ENCODE results near the gene NIN. TPM values are rescaled to one million over a fixed set of nuclear protein-coding genes. Genes with fewer than 3 reads are reported as not detected.

NIN gene
- total RNA-seq, 1 donor from 2014 or later, result 46.9 TPM

GRCh38 chr14:50758305-50758704, 72.7 kb downstream of the NIN start:
- Mint-ChIP-seq H3K36me3 (ENCODE audit: low read depth) (peaks cover 30% of the 10 kb centered on the region), H3K9me3 (ENCODE audit: low read depth) (no peaks in the 10 kb centered on the region), H3K27me3 (ENCODE audit: low read depth) (no peaks in the 10 kb centered on the region), H3K27ac (ENCODE audit: unreplicated experiment) (no peak overlapping the region), H3K4me1 (ENCODE audit: low read depth) (peaks cover 17% of the 10 kb centered on the region), H3K4me3 (ENCODE audit: unreplicated experiment) (no peak overlapping the region)
- TF ChIP-seq CTCF (IDR thresholded peaks at IDR 0.05), result no peak
- DNase-seq (ENCODE audit: low spot score), result no peak

- H3K4me1 Mint-ChIP-seq (ENCODE audit: low read depth), result peaks cover 11% of the 10 kb centered on the region
- TF ChIP-seq CTCF (IDR thresholded peaks at IDR 0.05), result no peak
- no peak overlapping the region for H3K4me3 Mint-ChIP-seq (ENCODE audit: unreplicated experiment)
- H3K27ac Mint-ChIP-seq (ENCODE audit: unreplicated experiment), result no peak overlapping the region
- peaks cover 32% of the 10 kb centered on the region for H3K36me3 Mint-ChIP-seq (ENCODE audit: low read depth)
- DNase-seq (ENCODE audit: low spot score), result no peak
- H3K9me3 Mint-ChIP-seq (ENCODE audit: low read depth), result no peaks in the 10 kb centered on the region
- no peaks in the 10 kb centered on the region for H3K27me3 Mint-ChIP-seq (ENCODE audit: low read depth)
Measured at GRCh38 chr14:50757702-50758101, 73.3 kb downstream of the NIN start.

- peaks cover 6% of the 10 kb centered on the region for H3K4me1 Mint-ChIP-seq (ENCODE audit: low read depth)
Measured at GRCh38 chr14:50756300-50756699, 74.7 kb downstream of the NIN start.

GRCh38 chr14:50750323-50750722, 80.6 kb downstream of the NIN start:
- Mint-ChIP-seq H3K27ac (ENCODE audit: unreplicated experiment) (no peak overlapping the region), H3K36me3 (ENCODE audit: low read depth) (peaks cover 42% of the 10 kb centered on the region)

More at GRCh38 chr14:50756300-50756699, 74.7 kb downstream of the NIN start:
- DNase-seq (ENCODE audit: low spot score), result no peak
- no peak for TF ChIP-seq CTCF (IDR thresholded peaks at IDR 0.05)
- Mint-ChIP-seq H3K36me3 (ENCODE audit: low read depth) (peaks cover 30% of the 10 kb centered on the region), H3K27ac (ENCODE audit: unreplicated experiment) (no peak overlapping the region), H3K4me3 (ENCODE audit: unreplicated experiment) (no peak overlapping the region), H3K9me3 (ENCODE audit: low read depth) (no peaks in the 10 kb centered on the region), H3K27me3 (ENCODE audit: low read depth) (no peaks in the 10 kb centered on the region)

GRCh38 chr14:50745401-50746058, 85.4 kb downstream of the NIN start:
- Mint-ChIP-seq H3K36me3 (ENCODE audit: low read depth) (peaks cover 21% of the 10 kb centered on the region), H3K27me3 (ENCODE audit: low read depth) (no peaks in the 10 kb centered on the region), H3K4me1 (ENCODE audit: low read depth) (peaks cover 21% of the 10 kb centered on the region), H3K9me3 (ENCODE audit: low read depth) (peaks cover 6% of the 10 kb centered on the region), H3K27ac (ENCODE audit: unreplicated experiment) (no peak overlapping the region), H3K4me3 (ENCODE audit: unreplicated experiment) (no peak overlapping the region)
- no peak for TF ChIP-seq CTCF (IDR thresholded peaks at IDR 0.05)
- no peak for DNase-seq (ENCODE audit: low spot score)

More at GRCh38 chr14:50750323-50750722, 80.6 kb downstream of the NIN start:
- Mint-ChIP-seq H3K4me3 (ENCODE audit: unreplicated experiment) (no peak overlapping the region), H3K4me1 (ENCODE audit: low read depth) (no peaks in the 10 kb centered on the region), H3K9me3 (ENCODE audit: low read depth) (peaks cover 6% of the 10 kb centered on the region), H3K27me3 (ENCODE audit: low read depth) (no peaks in the 10 kb centered on the region)
- DNase-seq (ENCODE audit: low spot score), result no peak
- no peak for TF ChIP-seq CTCF (IDR thresholded peaks at IDR 0.05)
